MM.1S (cell line): ENCODE data around the gene ITGA4.

Experiments
- DNase-seq: peaks from one replicate; pipeline ENCODE4 v3.0.0-alpha.2; 2015
- H2AFZ ChIP-seq: fragments of 300-600 bp; sonication (generic); 2 replicates; pipeline ENCODE4 v1.6.0; 2016; ENCODE audit warnings: antibody characterized with exemption, low read length
- H3F3A ChIP-seq: fragments of 300-600 bp; sonication (generic); 2 replicates; pipeline ENCODE4 v1.6.1; 2016; ENCODE audit warnings: mild to moderate bottlenecking, antibody characterized with exemption, low read length, moderate library complexity, mixed read lengths; ENCODE audit not compliant: insufficient read depth
- H3K27ac ChIP-seq: fragments of 300-600 bp; sonication (generic); 2 replicates; pipeline ENCODE4 v1.5.1; 2016; ENCODE audit warnings: mild to moderate bottlenecking, low read length
- H3K27me3 ChIP-seq: fragments of 300-600 bp; sonication (generic); replicated peaks from 2 replicates; pipeline ENCODE4 v1.6.0; 2016; ENCODE audit warnings: low read length; ENCODE audit not compliant: insufficient read depth
- H3K36me3 ChIP-seq: fragments of 300-600 bp; sonication (generic); replicated peaks from 2 replicates; pipeline ENCODE4 v1.6.1; 2016; ENCODE audit warnings: mild to moderate bottlenecking, low read length, mixed read lengths; ENCODE audit not compliant: insufficient read depth
- H3K4me1 ChIP-seq: fragments of 300-600 bp; sonication (generic); 2 replicates; pipeline ENCODE4 v1.6.1; 2016; ENCODE audit warnings: low read length, mixed read lengths
- H3K4me2 ChIP-seq: fragments of 300-600 bp; sonication (generic); 2 replicates; pipeline ENCODE4 v1.6.0; 2016; ENCODE audit warnings: low read depth, low read length
- H3K4me3 ChIP-seq: fragments of 300-600 bp; sonication (generic); 2 replicates; pipeline ENCODE4 v1.5.1; 2016; ENCODE audit warnings: low read length, mixed read lengths
- H3K79me2 ChIP-seq: fragments of 300-600 bp; sonication (generic); 2 replicates; pipeline ENCODE4 v1.6.1; 2016; ENCODE audit warnings: mixed run types, low read length, mixed read lengths
- H3K9ac ChIP-seq: fragments of 300-600 bp; sonication (generic); 2 replicates; pipeline ENCODE4 v1.6.1; 2016; ENCODE audit warnings: low read length, mixed read lengths
- H3K9me2 ChIP-seq: fragments of 300-600 bp; sonication (generic); replicated peaks from 2 replicates; pipeline ENCODE4 v1.6.1; 2016; ENCODE audit warnings: mild to moderate bottlenecking, low read length, mixed read lengths; ENCODE audit not compliant: insufficient read depth
- H3K9me3 ChIP-seq: fragments of 300-600 bp; sonication (generic); replicated peaks from 2 replicates; pipeline ENCODE4 v1.6.1; 2016; ENCODE audit warnings: mild to moderate bottlenecking, low read length, mixed read lengths; ENCODE audit not compliant: insufficient read depth
- H4K20me1 ChIP-seq: fragments of 300-600 bp; sonication (generic); 2 replicates; pipeline ENCODE4 v1.6.1; 2016; ENCODE audit warnings: mild to moderate bottlenecking, low read length, moderate library complexity, mixed read lengths; ENCODE audit not compliant: insufficient read depth
- EZH2 ChIP-seq: fragments of 300-600 bp; sonication (generic); optimal IDR thresholded peaks from 2 replicates; pipeline ENCODE3; 2017; ENCODE audit warnings: low read depth, mild to moderate bottlenecking, antibody characterized with exemption, low read length, mixed read lengths
- EZH2phosphoT487 ChIP-seq: fragments of 300-600 bp; sonication (generic); IDR thresholded peaks from 2 replicates; pipeline ENCODE4 v1.6.1; 2018; ENCODE audit warnings: antibody characterized with exemption, low read length
- TF ChIP-seq, protein P1 (sequence below): fragments of 300-600 bp; sonication (generic); IDR thresholded peaks from 2 replicates; pipeline ENCODE4 v1.5.1; 2016; ENCODE audit warnings: antibody characterized with exemption, low read length, mixed read lengths

Gene ITGA4

DNA sequence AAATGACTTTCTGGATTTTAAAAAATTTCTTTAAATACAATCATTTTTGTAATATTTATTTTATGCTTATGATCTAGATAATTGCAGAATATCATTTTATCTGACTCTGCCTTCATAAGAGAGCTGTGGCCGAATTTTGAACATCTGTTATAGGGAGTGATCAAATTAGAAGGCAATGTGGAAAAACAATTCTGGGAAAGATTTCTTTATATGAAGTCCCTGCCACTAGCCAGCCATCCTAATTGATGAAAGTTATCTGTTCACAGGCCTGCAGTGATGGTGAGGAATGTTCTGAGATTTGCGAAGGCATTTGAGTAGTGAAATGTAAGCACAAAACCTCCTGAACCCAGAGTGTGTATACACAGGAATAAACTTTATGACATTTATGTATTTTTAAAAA lies 79.5 kb downstream of the ITGA4 start:
- Histone ChIP-seq H3K27ac (no peak overlapping the region), H3K36me3 (peaks cover 16% of the 10 kb centered on the region; the same call in 1 of the 2 replicates), H3K9me3 (no peaks in the 10 kb centered on the region)

DNA sequence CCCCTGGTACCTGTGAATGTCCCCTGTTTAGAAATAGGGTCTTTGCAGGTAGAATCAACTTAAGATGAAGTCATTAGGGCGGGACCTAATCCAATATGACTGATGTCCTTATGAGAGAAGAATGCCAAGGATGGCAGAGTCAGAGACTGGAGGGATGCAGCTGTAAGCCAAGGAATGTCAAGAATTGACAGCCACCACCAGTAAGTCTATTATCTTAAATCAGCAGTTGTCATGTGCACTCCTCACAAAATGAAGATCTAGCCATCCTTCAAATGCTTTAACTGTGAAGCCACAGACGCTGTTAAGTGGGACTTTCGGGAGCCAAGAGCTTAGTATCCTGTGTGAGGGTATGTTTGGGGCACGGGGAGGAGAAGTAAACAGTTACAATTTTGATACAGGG lies 83.2 kb downstream of the ITGA4 start:
- Histone ChIP-seq H3K36me3 (peaks cover 12% of the 10 kb centered on the region; the same call in 1 of the 2 replicates), H3K9ac (no peak overlapping the region), H2AFZ (no peak overlapping the region), H3F3A (no peaks in the 10 kb centered on the region), H3K9me2 (no peaks in the 10 kb centered on the region), H3K79me2 (no peaks in the 10 kb centered on the region), H3K27me3 (no peaks in the 10 kb centered on the region), H3K9me3 (no peaks in the 10 kb centered on the region), H3K4me1 (no peaks in the 10 kb centered on the region), H3K4me2 (no peak overlapping the region), H3K4me3 (no peak overlapping the region), H3K27ac (no peak overlapping the region), H4K20me1 (no peaks in the 10 kb centered on the region)
- DNase-seq, result no peak
- TF ChIP-seq, protein P1, sequence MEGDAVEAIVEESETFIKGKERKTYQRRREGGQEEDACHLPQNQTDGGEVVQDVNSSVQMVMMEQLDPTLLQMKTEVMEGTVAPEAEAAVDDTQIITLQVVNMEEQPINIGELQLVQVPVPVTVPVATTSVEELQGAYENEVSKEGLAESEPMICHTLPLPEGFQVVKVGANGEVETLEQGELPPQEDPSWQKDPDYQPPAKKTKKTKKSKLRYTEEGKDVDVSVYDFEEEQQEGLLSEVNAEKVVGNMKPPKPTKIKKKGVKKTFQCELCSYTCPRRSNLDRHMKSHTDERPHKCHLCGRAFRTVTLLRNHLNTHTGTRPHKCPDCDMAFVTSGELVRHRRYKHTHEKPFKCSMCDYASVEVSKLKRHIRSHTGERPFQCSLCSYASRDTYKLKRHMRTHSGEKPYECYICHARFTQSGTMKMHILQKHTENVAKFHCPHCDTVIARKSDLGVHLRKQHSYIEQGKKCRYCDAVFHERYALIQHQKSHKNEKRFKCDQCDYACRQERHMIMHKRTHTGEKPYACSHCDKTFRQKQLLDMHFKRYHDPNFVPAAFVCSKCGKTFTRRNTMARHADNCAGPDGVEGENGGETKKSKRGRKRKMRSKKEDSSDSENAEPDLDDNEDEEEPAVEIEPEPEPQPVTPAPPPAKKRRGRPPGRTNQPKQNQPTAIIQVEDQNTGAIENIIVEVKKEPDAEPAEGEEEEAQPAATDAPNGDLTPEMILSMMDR, result no peak
- TF ChIP-seq EZH2phosphoT487 (no peak), EZH2 (no peak)

More for the DNA sequence above, 79.5 kb downstream of the ITGA4 start:
- Histone ChIP-seq H3K4me1 (no peaks in the 10 kb centered on the region), H3K4me2 (no peak overlapping the region), H3K9ac (no peak overlapping the region), H3K27me3 (no peaks in the 10 kb centered on the region), H3K4me3 (no peak overlapping the region), H3K9me2 (no peaks in the 10 kb centered on the region), H3F3A (no peaks in the 10 kb centered on the region), H4K20me1 (no peaks in the 10 kb centered on the region), H3K79me2 (no peaks in the 10 kb centered on the region), H2AFZ (no peak overlapping the region)
- TF ChIP-seq EZH2, result no peak
- DNase-seq, result no peak

DNA sequence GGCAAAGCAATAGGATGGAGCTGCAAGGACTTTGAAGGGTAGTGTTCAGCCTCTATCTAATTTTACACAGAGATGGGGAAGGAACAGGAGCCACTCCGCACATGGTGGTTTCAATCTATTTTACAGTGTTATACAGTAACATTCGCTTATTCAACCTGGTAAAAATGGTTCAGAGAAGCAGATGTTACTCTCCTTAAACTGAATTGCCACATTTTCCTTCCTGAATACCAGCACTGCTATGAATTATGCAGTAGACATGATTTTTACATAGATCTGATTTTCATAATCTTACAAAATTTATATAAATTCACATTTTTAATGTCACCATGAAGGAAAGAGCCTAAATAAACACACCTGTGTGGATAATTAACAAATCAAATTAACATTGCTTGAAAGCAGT lies 85.0 kb downstream of the ITGA4 start:
- H3K9me3 ChIP-seq, result no peaks in the 10 kb centered on the region

DNA sequence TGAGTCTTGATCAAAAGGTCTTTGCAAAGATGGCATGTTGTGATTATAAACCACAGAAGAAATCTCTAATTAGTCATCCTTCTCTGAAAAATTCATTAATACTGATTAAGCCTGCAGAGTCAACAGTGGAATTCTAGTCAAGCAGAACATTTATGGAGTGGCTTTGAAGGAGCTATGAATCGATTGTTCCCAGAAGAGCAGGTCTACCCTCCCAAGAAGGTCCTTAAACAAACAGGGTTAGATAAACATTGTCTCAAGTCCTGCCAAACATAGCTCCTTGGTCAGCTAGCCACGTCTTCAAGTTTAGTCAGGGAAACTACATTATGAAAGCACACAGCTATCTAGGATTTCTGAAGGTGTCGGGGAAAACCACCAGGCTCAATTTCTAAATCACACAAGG lies 88.9 kb downstream of the ITGA4 start:
- Histone ChIP-seq H3K4me1 (no peaks in the 10 kb centered on the region), H3F3A (no peaks in the 10 kb centered on the region), H3K27ac (no peak overlapping the region), H3K9ac (no peak overlapping the region), H3K9me3 (no peaks in the 10 kb centered on the region), H3K36me3 (no peaks in the 10 kb centered on the region), H3K4me2 (no peak overlapping the region), H3K9me2 (no peaks in the 10 kb centered on the region), H2AFZ (no peak overlapping the region), H3K4me3 (no peak overlapping the region), H3K27me3 (no peaks in the 10 kb centered on the region), H3K79me2 (no peaks in the 10 kb centered on the region), H4K20me1 (no peaks in the 10 kb centered on the region)
- TF ChIP-seq EZH2, result no peak
- TF ChIP-seq, protein P1, result no peak
- DNase-seq, result no peak

More for the DNA sequence above, 85.0 kb downstream of the ITGA4 start:
- no peaks in the 10 kb centered on the region for H3K79me2 ChIP-seq
- H3F3A ChIP-seq, result no peaks in the 10 kb centered on the region
- H4K20me1 ChIP-seq, result no peaks in the 10 kb centered on the region
- H3K27me3 ChIP-seq, result no peaks in the 10 kb centered on the region
- H3K9me2 ChIP-seq, result no peaks in the 10 kb centered on the region
- H3K4me3 ChIP-seq, result no peak overlapping the region
- no peaks in the 10 kb centered on the region for H3K4me1 ChIP-seq
- TF ChIP-seq EZH2phosphoT487 (no peak), EZH2 (no peak)
- TF ChIP-seq, protein P1, result no peak
- peaks cover 10% of the 10 kb centered on the region; the same call in 1 of the 2 replicates for H3K36me3 ChIP-seq
- DNase-seq, result no peak
- H2AFZ ChIP-seq, result no peak overlapping the region
- no peak overlapping the region for H3K4me2 ChIP-seq
- H3K9ac ChIP-seq, result no peak overlapping the region
- no peak overlapping the region for H3K27ac ChIP-seq
